ENCODE measurements around the gene MEGF6.

Gene MEGF6

GRCh38 chr1:3477241-3477995, 133.9 kb downstream of the MEGF6 start:
- no peak for DNase-seq

- DNase-seq = no peak
These were observed 134.6 kb downstream of the MEGF6 start for GRCh38 chr1:3476666-3477065.

DNA sequence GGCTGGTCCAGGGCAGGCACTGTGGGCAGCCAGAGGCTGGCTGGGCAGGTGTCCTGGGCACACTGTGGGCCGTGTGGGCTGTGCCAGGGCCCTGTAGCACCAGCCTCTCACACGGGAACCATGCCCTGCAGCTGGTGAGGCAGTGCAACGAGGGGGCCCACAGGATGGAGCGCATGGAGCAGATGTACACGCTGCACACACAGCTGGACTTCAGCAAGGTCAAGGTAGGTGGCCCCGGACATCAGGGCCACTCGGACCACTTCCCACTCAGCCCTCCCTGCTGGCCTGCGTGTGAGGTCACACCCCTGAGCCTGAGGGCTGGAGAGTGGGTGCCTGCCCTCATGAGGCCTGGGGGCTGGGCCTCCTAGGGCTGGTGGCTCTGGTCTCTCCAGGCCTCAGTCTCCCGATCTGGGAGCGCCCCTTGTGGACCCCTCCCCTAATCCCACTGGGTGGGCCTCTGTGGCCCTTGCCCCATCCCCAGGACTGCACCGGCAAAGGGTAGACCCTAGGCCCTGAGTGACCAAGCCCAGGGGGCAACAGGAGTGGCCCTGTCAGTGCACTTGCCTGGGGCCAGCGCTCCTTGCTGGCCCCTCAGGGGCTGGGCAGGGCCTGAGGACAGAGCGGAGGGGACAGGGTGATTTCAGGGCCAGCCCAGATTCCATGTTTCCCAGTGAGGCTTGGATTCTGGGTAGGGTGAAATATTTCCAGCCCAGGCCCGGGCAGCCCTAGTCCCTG, 135.3 kb downstream of the MEGF6 start:
- no peak for DNase-seq

- DNase-seq = no peak
These were observed 136.9 kb downstream of the MEGF6 start for GRCh38 chr1:3474421-3474820.

DNA sequence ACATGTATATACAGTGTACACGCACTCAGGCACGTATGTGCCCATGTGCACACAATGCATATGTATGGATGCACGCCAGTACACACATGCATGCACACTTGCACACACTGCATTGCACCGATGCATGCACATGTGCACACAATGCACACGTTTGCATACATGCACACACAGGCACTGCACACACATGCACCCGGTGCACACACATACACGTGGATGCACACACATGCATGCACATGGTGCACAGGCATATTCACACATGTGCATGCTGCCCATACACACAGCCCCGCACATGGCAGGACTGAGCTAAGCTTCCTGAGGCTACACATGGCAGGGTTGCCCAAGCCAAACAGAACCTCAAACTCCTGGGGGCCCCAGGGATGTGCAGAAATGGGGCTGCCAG, 137.3 kb downstream of the MEGF6 start:
- no peak for DNase-seq

- no peak for DNase-seq
These were observed 137.9 kb downstream of the MEGF6 start for GRCh38 chr1:3473381-3473844.

GRCh38 chr1:3472906-3473305, 138.4 kb downstream of the MEGF6 start:
- no peak for DNase-seq

- DNase-seq = no peak
These were observed 139.0 kb downstream of the MEGF6 start for GRCh38 chr1:3472088-3472850.

DNA sequence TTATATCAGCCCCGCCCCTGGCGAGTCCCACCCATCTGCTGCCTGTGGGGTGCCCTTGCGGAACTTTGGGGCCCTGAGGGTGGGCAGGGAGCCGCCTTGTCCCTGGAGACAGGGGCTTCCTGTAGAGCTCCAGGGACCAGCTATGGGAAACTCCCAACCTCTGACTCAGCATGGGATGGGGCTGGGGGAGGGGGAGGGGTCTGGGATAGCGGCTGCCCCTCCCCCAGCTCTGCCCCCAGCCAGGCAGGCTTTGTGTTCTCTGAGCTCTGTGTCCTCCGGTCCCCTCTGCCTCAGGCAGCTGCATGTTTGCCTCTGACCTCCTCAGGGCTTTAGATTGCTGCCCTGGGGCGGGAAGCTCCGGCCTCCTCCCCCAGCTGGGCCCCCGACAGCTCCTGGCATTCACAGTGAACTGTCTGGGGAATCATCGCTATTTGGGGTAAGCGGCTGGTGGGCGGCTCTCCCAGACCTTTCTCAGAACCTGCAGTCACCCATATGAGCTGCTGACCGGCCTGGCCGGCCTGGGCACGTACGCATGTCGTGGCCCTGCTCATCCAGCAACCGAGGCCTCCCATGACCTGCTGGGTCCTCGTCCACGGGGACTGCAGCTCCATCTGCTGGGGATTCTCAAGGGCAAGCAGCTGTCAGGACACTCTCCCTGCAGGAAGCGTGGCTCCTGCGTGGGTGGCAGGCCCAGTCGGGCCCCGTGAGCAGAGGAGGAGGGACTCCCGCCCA, 139.8 kb downstream of the MEGF6 start:
- DNase-seq = no peak

DNA sequence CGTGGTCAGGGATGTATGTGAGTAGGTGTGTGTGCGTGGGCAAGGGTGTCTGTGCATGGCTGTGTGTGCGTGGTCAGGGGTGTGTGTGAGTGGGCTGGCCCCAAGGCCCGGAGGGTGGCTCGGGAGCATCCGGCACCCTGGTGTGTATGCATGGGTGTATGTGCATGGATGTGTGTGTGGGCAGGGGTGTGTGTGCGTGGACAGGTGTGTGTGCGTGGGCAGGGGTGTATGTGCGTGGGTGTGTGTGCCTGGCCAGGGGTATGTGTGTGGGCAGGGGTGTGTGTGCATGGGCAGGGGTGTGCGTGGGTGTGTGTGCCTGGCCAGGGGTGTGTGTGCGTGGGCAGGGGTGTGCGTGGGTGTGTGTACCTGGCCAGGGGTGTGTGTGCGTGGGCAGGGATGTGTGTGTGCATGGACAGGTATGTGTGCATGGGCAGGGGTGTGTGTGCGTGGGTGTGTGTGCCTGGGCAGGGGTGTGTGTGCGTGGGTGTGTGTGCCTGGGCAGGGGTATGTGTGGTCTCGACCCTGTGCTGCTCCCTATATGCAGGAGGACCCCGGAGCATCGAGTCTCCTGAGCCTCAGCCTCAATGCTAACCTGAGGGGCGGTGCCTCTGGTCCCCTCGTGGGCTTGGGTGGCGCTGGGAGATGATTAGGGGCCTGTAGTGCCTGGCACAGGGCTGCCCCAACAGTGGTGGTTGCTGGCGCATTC, 140.5 kb downstream of the MEGF6 start:
- DNase-seq = no peak

- no peak for DNase-seq
These were observed 141.3 kb downstream of the MEGF6 start for GRCh38 chr1:3469849-3470649.

GRCh38 chr1:3469104-3469848, 142.0 kb downstream of the MEGF6 start:
- no peak for DNase-seq

GRCh38 chr1:3468236-3469103, 142.8 kb downstream of the MEGF6 start:
- no peak for DNase-seq

GRCh38 chr1:3467096-3468036, 143.9 kb downstream of the MEGF6 start:
- no peak for DNase-seq

- DNase-seq = no peak
These were observed 144.8 kb downstream of the MEGF6 start for GRCh38 chr1:3466366-3467075.

GRCh38 chr1:3465935-3466321, 145.4 kb downstream of the MEGF6 start:
- no peak for DNase-seq

DNA sequence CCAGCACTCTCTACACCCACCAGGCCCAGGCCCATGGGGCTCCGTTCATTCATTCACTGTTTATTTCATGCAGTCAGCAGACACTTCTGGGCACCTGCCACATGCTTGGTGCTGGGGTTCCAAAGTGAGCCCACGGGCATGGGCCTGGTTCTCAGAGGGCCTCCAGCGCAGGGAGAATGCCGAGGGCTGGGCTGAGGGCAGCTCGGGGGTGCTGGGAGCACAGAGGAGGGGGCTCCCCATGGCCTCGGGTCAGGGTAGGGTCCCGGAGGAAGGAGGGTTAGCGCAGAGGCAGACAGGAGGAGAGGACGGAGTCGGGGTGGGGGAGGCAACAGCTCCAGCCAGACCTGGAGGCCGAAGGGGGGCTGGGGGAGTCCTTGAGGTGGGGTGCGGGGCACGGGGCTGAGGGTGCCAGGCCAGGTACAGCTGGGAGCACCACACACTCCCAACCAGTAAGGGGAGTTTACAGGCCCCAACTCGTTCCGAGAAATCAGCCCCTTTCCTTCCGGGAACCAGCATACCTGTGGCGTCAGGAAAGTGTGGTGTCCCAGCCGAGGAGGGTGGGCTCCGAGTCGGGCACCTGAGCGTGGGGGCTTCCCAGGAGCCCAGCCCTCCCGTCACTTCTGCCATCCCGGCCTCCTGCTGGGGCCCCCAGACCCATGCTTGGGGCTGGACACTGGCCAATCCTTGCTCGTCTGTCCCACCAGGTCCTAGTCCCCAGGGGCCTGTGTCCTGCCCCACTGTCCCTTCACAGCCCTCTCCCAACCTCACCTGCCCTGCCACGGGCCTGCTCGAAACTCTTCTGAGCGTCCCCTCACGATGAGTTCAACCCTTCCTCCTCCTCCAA, 146.0 kb downstream of the MEGF6 start:
- no peak for DNase-seq
